PC-3 (cell line): ENCODE results near the gene INO80B. TPM values are rescaled to one million over a fixed set of nuclear protein-coding genes. Genes with fewer than 3 reads are reported as not detected.

Source experiments
- ATAC-seq: fragments of 200-7000 bp; cut with Tn5 transposase; 2 replicates; pipeline ENCODE4 v1.9.1; 2020; ENCODE audit warnings: mild to moderate bottlenecking, moderate library complexity
- BruUV-seq: library from RNA; stranded (reverse); fragments of 400-500 nt; replicated peaks from 2 replicates; lab custom pipeline; 2021; lab: Mats Ljungman, UMichigan
- CTCF ChIA-PET: fragments of 300-600 bp; sonication (Branson Sonifier 250); formaldehyde crosslinking; loops from one replicate; lab custom pipeline; 2022; ENCODE audit warnings: antibody characterized with exemption; lab: Charles Lee
- POLR2A ChIA-PET: fragments of 300-600 bp; sonication (Branson Sonifier 250); formaldehyde crosslinking; loops from one replicate; lab custom pipeline; 2022; ENCODE audit warnings: antibody characterized with exemption; ENCODE audit not compliant: unreplicated experiment; lab: Charles Lee
- DNase-seq: peaks from one replicate; pipeline ENCODE4 v3.0.0-alpha.2; 2015
- H2AFZ ChIP-seq: fragments of 300-600 bp; sonication (generic); 2 replicates; pipeline ENCODE4 v1.6.0; 2016; ENCODE audit warnings: antibody characterized with exemption, low read length
- H3F3A ChIP-seq: fragments of 300-600 bp; sonication (generic); one replicate; pipeline ENCODE4 v1.6.0; 2017; ENCODE audit warnings: antibody characterized with exemption, low read length, control low read depth, mild to moderate bottlenecking; ENCODE audit not compliant: unreplicated experiment
- H3K27ac ChIP-seq: fragments of 300-600 bp; sonication (generic); 2 replicates; pipeline ENCODE4 v1.5.1; 2016; ENCODE audit warnings: mild to moderate bottlenecking, low read length
- H3K27me3 ChIP-seq: fragments of 300-600 bp; sonication (generic); 2 replicates; pipeline ENCODE4 v1.6.1; 2016; ENCODE audit warnings: low read length, mixed read lengths
- H3K36me3 ChIP-seq: fragments of 300-600 bp; sonication (generic); 2 replicates; pipeline ENCODE4 v1.6.1; 2016; ENCODE audit warnings: low read depth, mixed run types, low read length, mixed read lengths
- H3K4me1 ChIP-seq: fragments of 300-600 bp; sonication (generic); 2 replicates; pipeline ENCODE4 v1.5.1; 2016; ENCODE audit warnings: low read length; ENCODE audit not compliant: insufficient read depth
- H3K4me2 ChIP-seq: fragments of 300-600 bp; sonication (generic); 2 replicates; pipeline ENCODE4 v1.6.0; 2016; ENCODE audit warnings: low read length
- H3K4me3 ChIP-seq: fragments of 300-600 bp; sonication (generic); 2 replicates; pipeline ENCODE4 v1.5.1; 2016; ENCODE audit warnings: mild to moderate bottlenecking, low read length, mixed read lengths
- H3K79me2 ChIP-seq: fragments of 300-600 bp; sonication (generic); 2 replicates; pipeline ENCODE4 v1.6.1; 2017; ENCODE audit warnings: low read length, mixed read lengths
- H3K9ac ChIP-seq: fragments of 300-600 bp; sonication (generic); 2 replicates; pipeline ENCODE4 v1.6.0; 2016; ENCODE audit warnings: mild to moderate bottlenecking, low read length
- H3K9me2 ChIP-seq: fragments of 300-600 bp; sonication (generic); replicated peaks from 2 replicates; pipeline ENCODE4 v1.6.1; 2016; ENCODE audit warnings: mixed run types, low read length, mixed read lengths
- H3K9me3 ChIP-seq: fragments of 300-600 bp; sonication (generic); 2 replicates; pipeline ENCODE4 v1.6.1; 2016; ENCODE audit warnings: low read length, mixed read lengths
- H4K20me1 ChIP-seq: fragments of 300-600 bp; sonication (generic); 2 replicates; pipeline ENCODE4 v1.6.1; 2016; ENCODE audit warnings: low read length, mixed read lengths
- CTCF ChIP-seq: fragments of 300-600 bp; sonication (generic); conservative IDR thresholded peaks from 2 replicates; pipeline ENCODE4 v1.5.1; 2017; ENCODE audit warnings: antibody characterized with exemption, low read depth, mild to moderate bottlenecking, low read length
- EZH2 ChIP-seq: fragments of 300-600 bp; sonication (generic); IDR thresholded peaks from one replicate; pipeline ENCODE4 v1.6.1; 2017; ENCODE audit warnings: antibody characterized with exemption, mild to moderate bottlenecking, low read length; ENCODE audit not compliant: unreplicated experiment
- EZH2phosphoT487 ChIP-seq: fragments of 300-600 bp; sonication (generic); IDR thresholded peaks from 2 replicates; pipeline ENCODE4 v1.6.1; 2018; ENCODE audit warnings: mild to moderate bottlenecking, antibody characterized with exemption, low read length, borderline replicate concordance
- intact Hi-C: fragments of 100-400 bp; cut with micrococcal nuclease; formaldehyde crosslinking; loops from 2 replicates; pipeline ENCODE4 v1.9.0; 2023
- total RNA-seq: library from RNA; depleted of rRNA; stranded (reverse); fragments of >200 nt; gene quantifications from 2 replicates; pipeline ENCODE4 v1.2.3, GENCODE V29; 2014

INO80B gene
- total RNA-seq, 1 experiment from 2014 or later = 26.2 TPM

GRCh38 chr2:74436848-74437695 is 17.8 kb upstream of the INO80B start:
- CTCF ChIA-PET = no interaction called here
- Histone ChIP-seq H3K9me3 (no peaks in the 10 kb centered on the region), H3K79me2 (peaks cover 89% of the 10 kb centered on the region), H3K4me1 (peaks cover 21% of the 10 kb centered on the region), H3K27me3 (no peaks in the 10 kb centered on the region), H3K9me2 (no peaks in the 10 kb centered on the region), H3K9ac (no peak overlapping the region), H4K20me1 (peaks cover 30% of the 10 kb centered on the region), H2AFZ (no peak overlapping the region), H3F3A (no peaks in the 10 kb centered on the region), H3K4me3 (no peak overlapping the region), H3K4me2 (no peak overlapping the region), H3K36me3 (peaks cover 16% of the 10 kb centered on the region; the same call in 1 of the 2 replicates), H3K27ac (no peak overlapping the region)
- POLR2A ChIA-PET = no interaction called here
- BruUV-seq = no TSS peak
- ATAC-seq = no peak
- intact Hi-C loops = no loop called here
- no peak for DNase-seq
- TF ChIP-seq EZH2phosphoT487 = no peak
- no peak for TF ChIP-seq EZH2

GRCh38 chr2:74438248-74438647 is 16.6 kb upstream of the INO80B start:
- Histone ChIP-seq H3K4me1 (peaks cover 26% of the 10 kb centered on the region), H4K20me1 (peaks cover 26% of the 10 kb centered on the region), H3K4me3 (no peak overlapping the region), H3K9ac (no peak overlapping the region), H3K9me3 (no peaks in the 10 kb centered on the region), H3K27ac (no peak overlapping the region), H2AFZ (no peak overlapping the region), H3K27me3 (no peaks in the 10 kb centered on the region), H3K4me2 (peak overlapping the region; percentile 98; the same call in 1 of the 2 replicates), H3K9me2 (no peaks in the 10 kb centered on the region), H3F3A (no peaks in the 10 kb centered on the region), H3K79me2 (peaks cover 82% of the 10 kb centered on the region), H3K36me3 (peaks cover 11% of the 10 kb centered on the region; the same call in 1 of the 2 replicates)
- no TSS peak for BruUV-seq
- TF ChIP-seq EZH2phosphoT487 = no peak
- TF ChIP-seq EZH2 = no peak
- TF ChIP-seq CTCF = no peak
- intact Hi-C loops = no loop called here
- ATAC-seq = no peak
- ChIA-PET POLR2A (no interaction called here), CTCF (no interaction called here)
- DNase-seq = no peak

DNA sequence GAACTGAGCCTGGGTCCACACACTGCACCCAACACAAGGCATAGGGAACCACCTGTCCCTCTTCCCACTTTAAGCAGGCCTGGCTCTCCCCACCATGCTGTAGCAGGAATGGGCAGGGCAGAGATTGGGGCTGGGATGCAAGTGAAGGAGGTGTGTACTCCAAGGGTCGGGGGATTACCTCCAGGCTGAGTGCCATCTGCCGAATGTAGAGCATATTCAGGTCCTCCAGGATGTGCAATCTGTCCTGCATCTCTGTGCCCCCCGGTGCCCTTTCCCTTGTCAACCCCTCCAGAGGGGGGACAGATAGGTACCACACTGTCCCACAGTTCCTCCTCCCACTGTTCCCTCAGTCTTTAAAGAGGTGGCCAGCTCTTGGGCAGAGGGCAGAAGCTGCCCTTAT is 15.5 kb upstream of the INO80B start:
- intact Hi-C loops = no loop called here
- H3K36me3 ChIP-seq = peaks cover 11% of the 10 kb centered on the region; the same call in 1 of the 2 replicates
- H3K4me3 ChIP-seq = peak overlapping the region; percentile 73
- ChIA-PET CTCF (no interaction called here), POLR2A (no interaction called here)
- no peak overlapping the region for H3K27ac ChIP-seq
- ATAC-seq (no peak), DNase-seq (no peak)
- no peaks in the 10 kb centered on the region for H3K9me3 ChIP-seq
- peak overlapping the region; percentile 98 for H3K4me2 ChIP-seq
- TF ChIP-seq EZH2phosphoT487 = no peak
- TF ChIP-seq EZH2 = no peak
- TF ChIP-seq CTCF = no peak
- peaks cover 74% of the 10 kb centered on the region for H3K79me2 ChIP-seq
- H3K9ac ChIP-seq = peak overlapping the region; percentile 89
- H3K9me2 ChIP-seq = no peaks in the 10 kb centered on the region
- no TSS peak for BruUV-seq
- peaks cover 33% of the 10 kb centered on the region for H3K4me1 ChIP-seq
- no peak overlapping the region for H2AFZ ChIP-seq
- no peaks in the 10 kb centered on the region for H3K27me3 ChIP-seq
- H4K20me1 ChIP-seq = peaks cover 26% of the 10 kb centered on the region
- H3F3A ChIP-seq = no peaks in the 10 kb centered on the region
